ENCODE measurements around the gene TNPO3. TPM values are rescaled to one million over a fixed set of nuclear protein-coding genes. Genes with fewer than 3 reads are reported as not detected.

The TNPO3 gene
- total and polyA plus RNA-seq, 2 of the 4 experiments (the other 2 are of a cell fraction) = 24.2 to 77.2 TPM

- H3K18ac ChIP-seq (ENCODE audit: low read depth, low read length) = no peak overlapping the region
- H3K4ac ChIP-seq (ENCODE audit: low read depth, low read length) = no peak overlapping the region
- BruUV-seq (replicated peaks) = no TSS peak
- H3K9me1 ChIP-seq (ENCODE audit: insufficient read depth, low read length) = no peaks in the 10 kb centered on the region
- H2BK120ac ChIP-seq (ENCODE audit: low read depth, low read length) = no peak overlapping the region
- H2AK9ac ChIP-seq (replicated peaks; ENCODE audit: low read depth, low read length, poor library complexity) = no peak overlapping the region
- H4K8ac ChIP-seq (ENCODE audit: low read depth in 2 of 2, low read length in 2 of 2) = no peak overlapping the region
- dilution Hi-C loops (cut with HindIII; ENCODE audit: low sequenced_read_pairs, unreplicated experiment) = no loop called here
- H3K27me3 ChIP-seq (ENCODE audit: control insufficient read depth, insufficient read depth, low read length) = peaks cover 38% of the 10 kb centered on the region
- H4K5ac ChIP-seq (ENCODE audit: low read depth, low read length) = no peak overlapping the region
- no peak overlapping the region for H2AK5ac ChIP-seq (ENCODE audit: low read depth, low read length)
- no peak overlapping the region for H3K23ac ChIP-seq (ENCODE audit: low read depth, low read length)
- no peaks in the 10 kb centered on the region for H3K79me1 ChIP-seq (ENCODE audit: low read depth in 1 of 2, low read length in 2 of 2)
- no peak for TF ChIP-seq POLR2A (IDR thresholded peaks at IDR 0.05; ENCODE audit: low read depth, low read length)
- no peak for TF ChIP-seq FOS (IDR thresholded peaks at IDR 0.05; ENCODE audit: low read depth, low read length)
- TF ChIP-seq SMC3 (IDR thresholded peaks at IDR 0.05; ENCODE audit: low read depth, low read length) = no peak
- TF ChIP-seq USF2 (IDR thresholded peaks at IDR 0.05; ENCODE audit: low read depth, low read length) = no peak
- TF ChIP-seq RAD21 (IDR thresholded peaks at IDR 0.05; ENCODE audit: low read length) = no peak
- TF ChIP-seq, protein P1, sequence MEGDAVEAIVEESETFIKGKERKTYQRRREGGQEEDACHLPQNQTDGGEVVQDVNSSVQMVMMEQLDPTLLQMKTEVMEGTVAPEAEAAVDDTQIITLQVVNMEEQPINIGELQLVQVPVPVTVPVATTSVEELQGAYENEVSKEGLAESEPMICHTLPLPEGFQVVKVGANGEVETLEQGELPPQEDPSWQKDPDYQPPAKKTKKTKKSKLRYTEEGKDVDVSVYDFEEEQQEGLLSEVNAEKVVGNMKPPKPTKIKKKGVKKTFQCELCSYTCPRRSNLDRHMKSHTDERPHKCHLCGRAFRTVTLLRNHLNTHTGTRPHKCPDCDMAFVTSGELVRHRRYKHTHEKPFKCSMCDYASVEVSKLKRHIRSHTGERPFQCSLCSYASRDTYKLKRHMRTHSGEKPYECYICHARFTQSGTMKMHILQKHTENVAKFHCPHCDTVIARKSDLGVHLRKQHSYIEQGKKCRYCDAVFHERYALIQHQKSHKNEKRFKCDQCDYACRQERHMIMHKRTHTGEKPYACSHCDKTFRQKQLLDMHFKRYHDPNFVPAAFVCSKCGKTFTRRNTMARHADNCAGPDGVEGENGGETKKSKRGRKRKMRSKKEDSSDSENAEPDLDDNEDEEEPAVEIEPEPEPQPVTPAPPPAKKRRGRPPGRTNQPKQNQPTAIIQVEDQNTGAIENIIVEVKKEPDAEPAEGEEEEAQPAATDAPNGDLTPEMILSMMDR (conservative IDR thresholded peaks at IDR 0.05; ENCODE audit: low read depth, low read length) = no peak
- no peak overlapping the region for H3K27ac ChIP-seq (ENCODE audit: insufficient read depth, low read length)
- H3K36me3 ChIP-seq (ENCODE audit: control insufficient read depth, insufficient read depth, low read length) = no peaks in the 10 kb centered on the region
- no peak overlapping the region for H2AFZ ChIP-seq (replicated peaks; ENCODE audit: low read length, poor library complexity)
- CTCF ChIA-PET = interaction anchor here (0.6 kb wide), 1 partner anchor 9 kb away, joined by 4 read pairs; no protein-coding TSS in a partner anchor
- intact Hi-C loops (cut with micrococcal nuclease) = no loop called here
- no peaks in the 10 kb centered on the region for H3K4me1 ChIP-seq (ENCODE audit: control insufficient read depth, insufficient read depth, low read length)
- H2BK20ac ChIP-seq (ENCODE audit: low read depth, low read length) = no peak overlapping the region
- H3K4me3 ChIP-seq (ENCODE audit: insufficient read depth, low read depth, low read length) = no peak overlapping the region
- POLR2A ChIA-PET (ENCODE audit: unreplicated experiment) = no interaction called here
- DNase-seq = no peak
- H3K9ac ChIP-seq (ENCODE audit: low read depth, low read length) = no peak overlapping the region
- H3K4me2 ChIP-seq (ENCODE audit: low read depth, low read length) = no peak overlapping the region
- no peak overlapping the region for H3K56ac ChIP-seq (ENCODE audit: extremely low read depth, insufficient read depth, low read length)
- no peak for ATAC-seq (ENCODE audit: low read depth)
- H4K91ac ChIP-seq (ENCODE audit: insufficient read depth, low read depth, low read length) = no peak overlapping the region
- H4K20me1 ChIP-seq (ENCODE audit: insufficient read depth, low read length) = no peaks in the 10 kb centered on the region
- H2BK5ac ChIP-seq (ENCODE audit: low read depth, low read length, poor library complexity, severe bottlenecking) = no peak overlapping the region
- no peak overlapping the region for H3K14ac ChIP-seq (replicated peaks; ENCODE audit: low read depth, low read length)
- WGBS, 2 experiments (ENCODE audit: extremely low coverage in 2 of 2, insufficient read length in 1 of 2) = no CpG with 5 or more reads among the region's 2 CpGs
- H3K9me3 ChIP-seq (ENCODE audit: control insufficient read depth, insufficient read depth, low read length) = no peaks in the 10 kb centered on the region
- in situ Hi-C loops (cut with MboI; ENCODE audit: low sequenced_read_pairs) = no loop called here
- H2BK15ac ChIP-seq (ENCODE audit: low read depth, low read length) = no peak overlapping the region
Measured at GRCh38 chr7:129100827-129101166, 45.9 kb upstream of the TNPO3 start.
